ENCODE measurements around the gene RNF34.

Gene RNF34

GRCh38 chr12:121467638-121468498, 68.0 kb downstream of the RNF34 start:
- Mint-ChIP-seq H3K36me3 (ENCODE audit: low read depth) (no peaks in the 10 kb centered on the region), H3K27ac (no peak overlapping the region), H3K9me3 (no peaks in the 10 kb centered on the region), H3K27me3 (ENCODE audit: low read depth) (peaks cover 7% of the 10 kb centered on the region), H3K4me3 (peak overlapping the region; percentile 73 to 74 (median 73)), H3K4me1 (peaks cover 18% of the 10 kb centered on the region)
- TF ChIP-seq, protein P1, sequence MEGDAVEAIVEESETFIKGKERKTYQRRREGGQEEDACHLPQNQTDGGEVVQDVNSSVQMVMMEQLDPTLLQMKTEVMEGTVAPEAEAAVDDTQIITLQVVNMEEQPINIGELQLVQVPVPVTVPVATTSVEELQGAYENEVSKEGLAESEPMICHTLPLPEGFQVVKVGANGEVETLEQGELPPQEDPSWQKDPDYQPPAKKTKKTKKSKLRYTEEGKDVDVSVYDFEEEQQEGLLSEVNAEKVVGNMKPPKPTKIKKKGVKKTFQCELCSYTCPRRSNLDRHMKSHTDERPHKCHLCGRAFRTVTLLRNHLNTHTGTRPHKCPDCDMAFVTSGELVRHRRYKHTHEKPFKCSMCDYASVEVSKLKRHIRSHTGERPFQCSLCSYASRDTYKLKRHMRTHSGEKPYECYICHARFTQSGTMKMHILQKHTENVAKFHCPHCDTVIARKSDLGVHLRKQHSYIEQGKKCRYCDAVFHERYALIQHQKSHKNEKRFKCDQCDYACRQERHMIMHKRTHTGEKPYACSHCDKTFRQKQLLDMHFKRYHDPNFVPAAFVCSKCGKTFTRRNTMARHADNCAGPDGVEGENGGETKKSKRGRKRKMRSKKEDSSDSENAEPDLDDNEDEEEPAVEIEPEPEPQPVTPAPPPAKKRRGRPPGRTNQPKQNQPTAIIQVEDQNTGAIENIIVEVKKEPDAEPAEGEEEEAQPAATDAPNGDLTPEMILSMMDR (IDR thresholded peaks at IDR 0.05; ENCODE audit: unreplicated experiment in 3 of 3) = no peak

GRCh38 chr12:121468499-121468801, 68.5 kb downstream of the RNF34 start:
- Mint-ChIP-seq H3K4me1 (peaks cover 18% of the 10 kb centered on the region), H3K27me3 (ENCODE audit: low read depth) (peaks cover 7% of the 10 kb centered on the region), H3K9me3 (no peaks in the 10 kb centered on the region), H3K27ac (no peak overlapping the region), H3K36me3 (ENCODE audit: low read depth) (no peaks in the 10 kb centered on the region), H3K4me3 (peak overlapping the region; percentile 63 to 73 (median 73))
- TF ChIP-seq, protein P1 (IDR thresholded peaks at IDR 0.05; ENCODE audit: unreplicated experiment in 3 of 3) = no peak

DNA sequence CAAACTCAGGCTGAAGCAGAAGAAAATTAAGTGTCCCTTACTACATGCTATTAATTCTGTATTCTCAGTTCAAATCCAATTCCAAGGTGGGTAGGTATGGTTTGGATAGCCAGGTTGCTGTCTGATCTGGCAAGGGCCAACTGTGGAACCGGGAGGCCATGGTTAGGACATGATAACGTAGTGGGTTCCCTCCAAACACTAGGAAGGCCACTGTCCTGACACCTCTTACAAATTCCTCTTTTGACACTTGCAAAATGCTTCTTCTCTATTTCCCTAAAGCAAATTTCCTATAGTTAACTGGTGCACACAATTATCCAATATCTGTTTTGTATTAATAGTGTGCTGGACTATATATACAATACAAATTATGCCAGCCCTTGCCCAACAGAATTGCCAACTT, 70.8 kb downstream of the RNF34 start:
- Mint-ChIP-seq H3K36me3 (ENCODE audit: low read depth) (no peaks in the 10 kb centered on the region), H3K4me3 (peak overlapping the region in 2 of 3 experiments; percentile 16 to 37)
- TF ChIP-seq, protein P1 (IDR thresholded peaks at IDR 0.05; ENCODE audit: unreplicated experiment in 3 of 3) = no peak

GRCh38 chr12:121472150-121472905, 72.4 kb downstream of the RNF34 start:
- no peaks in the 10 kb centered on the region for H3K36me3 Mint-ChIP-seq (ENCODE audit: low read depth)
- TF ChIP-seq, protein P1 (IDR thresholded peaks at IDR 0.05; ENCODE audit: unreplicated experiment in 3 of 3) = no peak
- H3K4me3 Mint-ChIP-seq = no peak overlapping the region
- peak overlapping the region in 1 of 3 experiments; percentile 57 for H3K27ac Mint-ChIP-seq
- peaks cover 4% of the 10 kb centered on the region for H3K27me3 Mint-ChIP-seq (ENCODE audit: low read depth)
- H3K9me3 Mint-ChIP-seq = no peaks in the 10 kb centered on the region
- peaks cover 6% of the 10 kb centered on the region for H3K4me1 Mint-ChIP-seq

More for the DNA sequence above, 70.8 kb downstream of the RNF34 start:
- Mint-ChIP-seq H3K9me3 (no peaks in the 10 kb centered on the region), H3K27ac (no peak overlapping the region), H3K27me3 (ENCODE audit: low read depth) (peaks cover 7% of the 10 kb centered on the region), H3K4me1 (peaks cover 12% of the 10 kb centered on the region)

Measured in nephron (organoid).